Suppressor macrophage (primary cell): ENCODE results near the gene SFXN5.

Source experiments
- DNase-seq, 4 experiments: peaks; one replicate each; pipeline ENCODE4 v3.0.0-alpha.2; 2020 to 2022

SFXN5 gene

DNA sequence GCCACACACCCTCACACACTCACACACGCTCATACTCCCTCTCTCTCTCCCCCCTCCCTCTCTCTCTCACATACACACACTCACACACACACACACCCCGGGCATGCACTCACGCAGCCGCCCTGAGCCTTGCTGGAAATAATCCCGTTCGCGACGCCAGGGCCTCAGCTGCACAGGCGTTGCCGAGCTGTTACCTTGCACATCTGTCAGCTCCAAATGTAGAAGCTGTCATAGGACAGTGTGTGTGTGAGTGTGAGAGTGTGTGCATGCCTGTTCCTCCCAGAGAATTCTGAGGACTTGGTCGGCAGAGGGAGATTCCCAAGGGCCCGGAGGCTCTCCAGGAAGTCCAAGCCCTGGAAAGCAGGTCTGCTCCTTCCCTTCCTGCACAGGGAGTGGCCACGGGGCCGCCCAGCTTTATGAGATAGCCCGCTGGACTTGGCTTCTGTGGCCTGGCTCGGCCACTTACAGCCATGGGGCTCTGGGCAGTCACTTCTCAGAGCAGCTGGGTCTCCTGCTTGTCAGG is 175.7 kb downstream of the SFXN5 start:
- no peak for DNase-seq

DNA sequence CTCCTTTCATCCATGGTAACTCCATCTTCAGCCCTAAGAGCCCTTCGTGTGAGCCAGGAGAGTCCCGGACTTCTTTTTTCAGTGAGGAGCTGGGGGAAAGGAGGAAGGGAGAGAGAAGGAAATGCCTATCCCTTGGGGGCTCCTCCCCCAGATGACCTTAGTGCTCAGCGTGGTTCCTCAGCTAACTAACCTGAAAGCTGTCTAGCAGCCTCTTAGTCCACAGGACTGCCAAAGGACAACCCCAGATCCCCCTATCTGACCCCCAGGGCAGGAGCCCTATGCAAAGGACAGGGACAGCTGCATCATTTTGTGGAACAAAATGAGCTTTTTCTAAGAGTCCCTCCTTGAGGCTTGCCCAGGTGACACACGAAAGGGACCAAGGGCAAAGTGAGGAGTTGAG is 176.4 kb downstream of the SFXN5 start:
- no peak for DNase-seq

DNA sequence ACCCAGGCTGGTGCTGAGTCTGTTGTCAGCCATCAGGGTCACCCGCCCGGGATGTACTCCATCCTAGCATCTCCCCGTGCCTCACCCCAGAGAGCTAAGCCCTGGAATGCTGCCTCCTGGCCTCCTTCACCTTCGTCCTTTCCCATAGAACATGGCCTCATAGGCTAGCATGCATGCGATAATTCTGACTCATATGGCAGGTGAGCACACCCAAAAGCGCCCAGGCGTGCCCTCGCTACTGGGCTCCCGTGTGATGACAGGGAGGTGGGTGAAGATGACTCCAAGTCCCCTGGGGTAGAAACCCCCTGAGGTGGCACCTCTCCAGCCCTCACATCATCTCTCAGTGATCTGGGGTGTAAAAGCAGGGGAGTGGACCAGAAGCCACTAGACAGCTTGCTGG is 177.0 kb downstream of the SFXN5 start:
- DNase-seq: no peak

DNA sequence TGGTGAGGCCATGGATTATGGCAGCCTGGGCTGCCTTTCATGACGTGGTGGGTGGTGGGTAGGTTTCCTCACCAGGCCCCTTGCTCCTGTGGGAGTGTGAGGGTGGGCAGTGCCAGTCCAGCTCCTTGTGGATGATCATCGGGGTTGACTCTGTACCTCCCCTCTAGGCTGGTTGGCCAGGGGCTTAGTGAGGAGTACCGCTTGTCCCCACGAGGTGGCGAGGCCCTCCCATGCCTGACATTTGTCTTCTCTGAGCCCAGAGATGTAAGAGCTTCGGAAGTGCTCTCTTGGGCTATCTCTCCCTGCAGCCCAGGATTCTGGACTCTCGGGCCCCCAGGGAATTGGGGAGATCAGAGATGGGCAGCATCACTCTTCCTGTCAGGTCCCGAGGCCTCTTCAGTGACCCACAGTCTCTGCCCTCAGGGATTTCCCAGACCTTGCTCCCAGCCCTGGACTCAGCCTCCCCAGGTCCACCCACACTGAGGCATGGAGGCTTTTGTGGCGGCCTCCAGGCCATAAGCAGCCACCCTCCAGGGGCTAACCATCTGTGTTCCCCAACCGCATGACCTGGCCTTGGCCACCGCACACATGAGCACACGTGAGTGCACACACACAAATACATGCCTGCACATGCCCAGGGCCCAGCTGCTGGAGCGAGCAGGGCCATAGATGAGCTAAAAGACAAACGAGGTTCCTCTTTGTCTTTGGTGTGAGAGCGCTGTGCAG is 177.8 kb downstream of the SFXN5 start:
- DNase-seq: peak; percentile 62 to 77 (median 66)

DNA sequence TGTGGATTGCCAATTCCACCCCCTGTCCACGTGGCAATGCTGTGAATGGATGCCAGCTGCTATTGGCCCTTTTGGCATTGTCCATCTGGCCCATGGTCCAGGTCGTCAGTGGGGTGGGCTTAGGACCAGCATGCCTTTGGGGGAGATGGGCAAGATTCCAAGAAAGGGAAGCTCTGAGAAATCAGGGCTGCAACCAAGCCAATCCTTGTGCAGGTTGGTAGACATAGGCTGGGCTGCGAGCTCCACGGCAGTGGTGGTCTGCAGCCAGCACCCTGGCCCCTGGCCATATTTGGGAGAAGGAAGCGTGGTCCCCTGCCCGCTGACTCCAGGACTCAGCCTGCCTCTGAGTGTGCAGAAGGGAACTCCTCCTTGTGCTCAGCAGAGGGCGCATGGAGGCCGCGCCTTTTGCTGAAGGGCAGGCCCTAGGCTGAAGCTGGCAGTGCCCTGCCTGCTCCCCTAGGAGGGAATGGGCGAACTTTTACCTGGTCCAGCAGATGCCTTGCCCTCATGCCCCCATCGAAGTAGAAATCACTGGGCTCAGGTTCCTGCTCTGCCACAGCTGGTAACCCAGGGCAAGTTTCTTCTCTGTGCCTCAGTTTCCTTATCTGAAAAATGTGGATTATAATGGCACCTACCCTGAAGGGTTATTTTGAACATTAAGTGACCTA is 178.9 kb downstream of the SFXN5 start:
- DNase-seq: peak; percentile 80 to 90 (median 86)
